Measurements from ENCODE around the gene STXBP1. TPM values are rescaled to one million over a fixed set of nuclear protein-coding genes. Genes with fewer than 3 reads are reported as not detected.
A peak's percentile ranks its signal among the peaks of the same experiment; 100 is the strongest.

STXBP1 gene
- total RNA-seq, 1 donor from 2014 or later, result 5.2 TPM

DNA sequence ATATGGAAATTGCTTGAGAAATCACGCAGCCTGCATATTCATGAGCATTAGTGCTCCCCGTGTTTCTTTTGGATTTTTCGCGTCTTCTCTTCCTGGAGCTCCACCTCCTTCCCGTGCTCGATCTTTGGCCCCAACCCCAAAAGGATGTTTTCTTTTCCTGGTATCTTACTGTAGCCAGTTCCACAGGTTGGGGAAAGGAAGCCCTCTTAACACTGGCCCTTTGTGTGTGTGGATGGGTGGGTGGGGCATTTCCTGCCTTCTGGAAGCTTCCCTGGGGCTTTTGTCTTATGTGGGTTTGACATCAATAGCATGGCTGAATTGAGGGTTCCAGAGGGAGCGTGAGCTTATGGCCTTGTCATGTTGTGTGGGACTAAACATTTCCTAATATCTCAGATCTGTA lies 21.9 kb downstream of the STXBP1 start:
- Histone ChIP-seq H3K9me3 (ENCODE audit: control insufficient read depth in 3 of 3, low read length in 3 of 3) (no peaks in the 10 kb centered on the region), H3K27ac (ENCODE audit: low read depth, low read length) (peak overlapping the region; percentile 41), H3K9ac (ENCODE audit: low read depth in 1 of 3, low read length in 3 of 3) (no peak overlapping the region), H3K27me3 (ENCODE audit: control insufficient read depth in 3 of 3, insufficient read depth in 3 of 3, low read length in 3 of 3) (no peaks in the 10 kb centered on the region), H3K4me3 (ENCODE audit: low read length in 3 of 3) (no peak overlapping the region), H3K36me3 (ENCODE audit: control insufficient read depth in 3 of 3, insufficient read depth in 3 of 3, low read length in 3 of 3) (no peaks in the 10 kb centered on the region), H3K4me1 (ENCODE audit: control insufficient read depth in 3 of 3, insufficient read depth in 3 of 3, low read length in 3 of 3) (peaks cover 9 to 15% (median 11%) of the 10 kb centered on the region in 3 donors)

DNA sequence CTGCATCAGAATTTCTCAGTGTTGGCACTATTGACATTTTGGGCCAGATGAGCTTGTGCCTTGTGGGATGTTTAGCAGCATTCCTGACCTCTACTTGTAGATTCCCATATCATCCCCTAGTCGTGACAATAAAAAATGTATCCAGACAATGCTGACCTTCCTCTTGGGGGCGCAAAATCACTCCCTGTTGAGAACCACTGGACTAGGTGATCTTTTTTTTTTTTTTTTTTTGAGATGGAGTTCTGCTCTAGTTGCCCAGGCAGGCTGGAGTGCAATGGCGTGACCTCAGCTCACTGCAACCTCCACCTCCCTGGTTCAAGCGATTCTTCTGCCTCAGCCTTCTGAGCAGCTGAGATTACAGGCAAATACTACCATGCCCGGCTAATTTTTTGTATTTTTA lies 22.6 kb downstream of the STXBP1 start:
- H3K36me3 ChIP-seq (ENCODE audit: control insufficient read depth in 3 of 3, insufficient read depth in 3 of 3, low read length in 3 of 3), result no peaks in the 10 kb centered on the region
- no peak overlapping the region for H3K4me3 ChIP-seq (ENCODE audit: low read length in 3 of 3)
- H3K4me1 ChIP-seq (ENCODE audit: control insufficient read depth in 3 of 3, insufficient read depth in 3 of 3, low read length in 3 of 3), result peaks cover 4 to 8% (median 8%) of the 10 kb centered on the region in 3 donors
- no peaks in the 10 kb centered on the region for H3K9me3 ChIP-seq (ENCODE audit: control insufficient read depth in 3 of 3, low read length in 3 of 3)
- no peak overlapping the region for H3K27ac ChIP-seq (ENCODE audit: low read depth, low read length)
- H3K9ac ChIP-seq (ENCODE audit: low read depth in 1 of 3, low read length in 3 of 3), result no peak overlapping the region
- no peaks in the 10 kb centered on the region for H3K27me3 ChIP-seq (ENCODE audit: control insufficient read depth in 3 of 3, insufficient read depth in 3 of 3, low read length in 3 of 3)

DNA sequence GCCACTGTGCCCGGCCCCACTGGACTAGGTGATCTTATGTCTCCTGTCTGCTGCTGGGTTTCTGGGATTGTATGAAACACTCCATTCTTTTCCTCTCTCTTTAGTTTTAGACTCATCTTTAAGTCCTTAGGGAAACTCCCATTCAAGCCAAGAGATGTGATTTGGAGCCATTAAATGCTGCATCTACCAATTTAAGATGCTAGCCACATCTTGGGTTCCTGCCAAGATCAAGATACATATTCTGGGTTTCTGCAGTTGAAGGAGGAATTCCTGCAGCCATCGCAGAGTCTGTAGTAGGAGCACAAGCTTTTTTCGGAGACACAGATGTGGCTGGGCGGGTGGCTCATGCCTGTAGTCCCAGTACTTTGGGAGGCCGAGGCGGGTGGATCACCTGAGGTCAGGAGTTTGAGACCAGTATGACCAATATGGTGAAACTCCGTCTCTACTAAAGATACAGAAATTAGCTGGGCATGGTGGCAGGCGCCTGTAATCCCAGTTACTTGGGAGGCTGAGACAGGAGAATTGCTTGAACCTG lies 23.2 kb downstream of the STXBP1 start:
- no peak overlapping the region for H3K9ac ChIP-seq (ENCODE audit: low read depth in 1 of 3, low read length in 3 of 3)
- peaks cover 0 to 8% (median 7%) of the 10 kb centered on the region in 3 donors for H3K4me1 ChIP-seq (ENCODE audit: control insufficient read depth in 3 of 3, insufficient read depth in 3 of 3, low read length in 3 of 3)
- H3K9me3 ChIP-seq (ENCODE audit: control insufficient read depth in 3 of 3, low read length in 3 of 3), result no peaks in the 10 kb centered on the region
- H3K27ac ChIP-seq (ENCODE audit: low read depth, low read length), result no peak overlapping the region
- H3K36me3 ChIP-seq (ENCODE audit: control insufficient read depth in 3 of 3, insufficient read depth in 3 of 3, low read length in 3 of 3), result no peaks in the 10 kb centered on the region
- no peak overlapping the region for H3K4me3 ChIP-seq (ENCODE audit: low read length in 3 of 3)
- no peaks in the 10 kb centered on the region for H3K27me3 ChIP-seq (ENCODE audit: control insufficient read depth in 3 of 3, insufficient read depth in 3 of 3, low read length in 3 of 3)

DNA sequence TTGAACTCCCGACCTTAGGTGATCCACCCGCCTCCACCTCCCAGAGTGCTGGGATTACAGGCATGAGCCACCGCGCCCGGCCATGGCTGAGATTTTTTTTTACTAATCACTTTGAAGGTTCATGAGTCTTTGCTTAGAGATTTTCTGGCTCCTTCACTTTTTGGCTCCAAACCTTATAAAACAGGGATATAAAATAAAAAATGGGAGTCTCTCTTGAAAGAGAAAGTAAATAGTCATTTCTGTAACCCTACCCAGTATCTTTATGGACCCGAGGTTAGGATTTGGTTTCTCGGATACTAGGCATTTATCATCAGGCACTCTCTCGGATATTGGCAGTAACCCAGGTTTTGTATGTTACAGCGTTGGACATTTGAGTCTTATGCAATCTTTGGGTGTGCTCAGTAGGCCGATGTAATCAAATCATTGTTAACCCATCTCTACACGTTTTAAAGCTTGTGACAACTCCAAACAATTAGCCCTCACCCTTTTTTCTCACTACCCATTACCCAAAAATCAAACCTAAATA lies 25.3 kb downstream of the STXBP1 start:
- Histone ChIP-seq H3K4me1 (ENCODE audit: control insufficient read depth in 3 of 3, insufficient read depth in 3 of 3, low read length in 3 of 3) (peaks cover 0 to 8% (median 7%) of the 10 kb centered on the region in 3 donors), H3K36me3 (ENCODE audit: control insufficient read depth in 3 of 3, insufficient read depth in 3 of 3, low read length in 3 of 3) (no peaks in the 10 kb centered on the region), H3K27ac (ENCODE audit: low read depth, low read length) (no peak overlapping the region), H3K9me3 (ENCODE audit: control insufficient read depth in 3 of 3, low read length in 3 of 3) (no peaks in the 10 kb centered on the region), H3K27me3 (ENCODE audit: control insufficient read depth in 3 of 3, insufficient read depth in 3 of 3, low read length in 3 of 3) (no peaks in the 10 kb centered on the region), H3K9ac (ENCODE audit: low read depth in 1 of 3, low read length in 3 of 3) (no peak overlapping the region), H3K4me3 (ENCODE audit: low read length in 3 of 3) (no peak overlapping the region)

DNA sequence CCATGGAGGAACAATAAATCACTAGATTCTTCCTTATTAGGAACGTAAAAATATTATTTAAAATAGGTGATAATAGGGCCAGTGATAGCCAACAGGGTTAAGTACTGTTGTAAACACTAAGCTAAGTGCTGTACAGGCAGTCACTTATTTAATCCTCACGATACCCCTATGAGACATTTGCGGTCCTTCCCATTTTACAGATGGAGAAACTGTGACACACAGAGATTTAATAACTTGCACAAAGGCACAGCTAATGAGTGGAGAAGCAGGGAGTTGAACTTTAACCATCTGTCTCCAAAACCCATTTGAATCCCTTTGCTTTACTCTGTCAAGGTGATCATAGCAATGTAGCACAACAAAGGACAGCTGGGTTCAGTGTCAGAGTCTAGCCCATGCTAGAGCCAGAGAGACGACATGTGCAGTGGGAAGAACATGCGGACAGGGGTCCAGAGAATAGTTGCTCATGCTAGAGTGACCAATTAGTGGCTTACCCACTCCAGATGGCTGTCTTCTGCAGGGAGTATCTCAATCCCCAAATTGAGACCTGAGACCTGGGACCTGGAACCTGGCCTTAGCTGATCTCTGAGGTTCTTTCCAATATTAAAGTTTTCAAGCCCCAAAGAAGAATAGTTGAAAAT lies 28.9 kb downstream of the STXBP1 start:
- H3K4me1 ChIP-seq (ENCODE audit: control insufficient read depth in 3 of 3, insufficient read depth in 3 of 3, low read length in 3 of 3), result peaks cover 2 to 15% (median 13%) of the 10 kb centered on the region in 3 donors
- no peaks in the 10 kb centered on the region for H3K27me3 ChIP-seq (ENCODE audit: control insufficient read depth in 3 of 3, insufficient read depth in 3 of 3, low read length in 3 of 3)
- no peak overlapping the region for H3K4me3 ChIP-seq (ENCODE audit: low read length in 3 of 3)
- no peak overlapping the region for H3K9ac ChIP-seq (ENCODE audit: low read depth in 1 of 3, low read length in 3 of 3)
- no peaks in the 10 kb centered on the region for H3K9me3 ChIP-seq (ENCODE audit: control insufficient read depth in 3 of 3, low read length in 3 of 3)
- H3K27ac ChIP-seq (ENCODE audit: low read depth, low read length), result no peak overlapping the region
- H3K36me3 ChIP-seq (ENCODE audit: control insufficient read depth in 3 of 3, insufficient read depth in 3 of 3, low read length in 3 of 3), result no peaks in the 10 kb centered on the region

DNA sequence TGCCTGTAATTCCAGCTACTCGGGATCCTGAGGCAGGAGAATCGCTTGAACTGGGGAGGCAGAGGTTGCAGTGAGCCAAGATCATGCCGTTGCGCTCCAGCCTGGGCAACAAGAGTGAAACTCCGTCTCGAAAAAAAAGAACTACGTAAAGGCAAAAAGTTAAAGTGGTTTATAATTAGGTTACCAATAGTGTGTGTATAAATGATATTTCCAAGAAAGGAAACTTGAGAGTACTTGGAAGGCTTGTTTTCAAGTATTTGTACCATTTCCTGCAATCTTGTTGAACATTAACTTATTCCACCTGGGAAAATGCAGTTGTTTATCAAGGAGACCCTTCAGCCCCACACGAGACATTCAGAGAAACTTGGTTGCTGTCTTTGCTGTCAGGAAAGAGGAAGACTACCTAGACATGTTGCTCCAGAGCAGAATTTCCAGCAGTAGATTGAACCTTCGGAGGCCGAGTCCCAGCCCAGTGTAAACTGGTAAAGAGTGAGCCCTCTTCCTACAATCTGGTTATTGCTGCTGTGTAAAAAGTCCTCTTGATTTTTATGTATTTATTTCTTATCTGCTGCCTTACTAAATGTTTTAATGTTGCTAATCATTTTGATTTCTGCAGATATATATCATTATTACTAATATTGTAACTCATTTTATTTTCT lies 30.1 kb downstream of the STXBP1 start:
- Histone ChIP-seq H3K27me3 (ENCODE audit: control insufficient read depth in 3 of 3, insufficient read depth in 3 of 3, low read length in 3 of 3) (no peaks in the 10 kb centered on the region), H3K9me3 (ENCODE audit: control insufficient read depth in 3 of 3, low read length in 3 of 3) (no peaks in the 10 kb centered on the region), H3K36me3 (ENCODE audit: control insufficient read depth in 3 of 3, insufficient read depth in 3 of 3, low read length in 3 of 3) (no peaks in the 10 kb centered on the region), H3K4me3 (ENCODE audit: low read length in 3 of 3) (no peak overlapping the region), H3K4me1 (ENCODE audit: control insufficient read depth in 3 of 3, insufficient read depth in 3 of 3, low read length in 3 of 3) (peaks cover 2 to 15% (median 13%) of the 10 kb centered on the region in 3 donors), H3K9ac (ENCODE audit: low read depth in 1 of 3, low read length in 3 of 3) (peak overlapping the region in 1 of 3 donors; percentile 40), H3K27ac (ENCODE audit: low read depth, low read length) (peak overlapping the region; percentile 17)

DNA sequence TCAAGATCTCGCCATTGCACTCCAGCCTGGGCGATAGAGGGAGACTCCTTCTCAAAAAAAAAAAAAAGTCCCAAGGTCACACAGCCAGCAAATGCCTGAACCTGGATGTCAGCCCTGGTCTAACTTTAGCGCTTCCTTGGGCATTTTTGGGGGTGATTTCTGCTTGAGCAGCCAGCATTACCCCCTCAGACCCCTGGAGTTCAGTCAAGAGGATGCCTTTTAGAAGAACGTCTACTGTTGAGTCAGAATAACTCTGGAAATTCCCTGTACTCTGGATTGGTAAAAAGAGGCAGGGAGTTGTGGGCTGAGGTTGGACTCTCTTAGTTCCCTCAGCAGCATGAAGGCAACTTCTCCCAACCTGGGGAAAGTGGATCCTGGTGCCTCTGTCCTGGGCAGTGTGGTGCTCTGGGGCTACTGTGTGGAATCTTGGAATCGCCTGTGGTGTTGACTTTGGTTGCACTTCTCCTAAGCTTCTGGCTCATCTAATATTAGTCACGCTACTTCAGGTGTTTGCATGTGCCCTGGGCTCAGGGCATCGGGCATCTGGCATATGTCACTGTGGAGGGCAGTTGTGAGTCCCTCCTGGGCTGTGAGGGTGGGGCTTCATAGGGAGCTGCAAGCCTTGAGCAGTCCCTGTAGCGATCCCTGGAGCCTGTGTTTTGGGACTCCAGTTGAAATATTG lies 32.2 kb downstream of the STXBP1 start:
- no peak overlapping the region for H3K4me3 ChIP-seq (ENCODE audit: low read length in 3 of 3)
- no peak overlapping the region for H3K27ac ChIP-seq (ENCODE audit: low read depth, low read length)

DNA sequence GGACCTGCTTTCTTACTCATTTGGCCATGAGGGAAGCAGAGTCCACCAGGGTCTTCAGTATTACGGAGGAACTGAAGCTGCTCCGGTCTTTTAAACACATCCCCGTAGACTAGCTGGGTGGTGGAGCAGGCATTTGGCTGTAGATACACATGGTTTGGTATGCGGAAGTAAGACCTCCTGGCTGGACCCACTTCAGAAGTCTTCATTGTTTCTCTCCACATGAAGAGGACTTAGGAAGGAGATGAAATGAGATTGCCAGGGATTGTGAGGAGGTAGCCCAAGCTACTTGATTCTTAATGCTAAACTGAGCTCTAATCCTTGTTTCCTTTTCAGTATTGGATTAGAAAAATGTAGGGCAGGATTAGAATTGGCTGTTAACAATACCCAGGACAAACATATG lies 32.9 kb downstream of the STXBP1 start:
- no peaks in the 10 kb centered on the region for H3K27me3 ChIP-seq (ENCODE audit: control insufficient read depth in 3 of 3, insufficient read depth in 3 of 3, low read length in 3 of 3)
- H3K4me3 ChIP-seq (ENCODE audit: low read length in 3 of 3), result no peak overlapping the region
- no peaks in the 10 kb centered on the region for H3K9me3 ChIP-seq (ENCODE audit: control insufficient read depth in 3 of 3, low read length in 3 of 3)
- peaks cover 0 to 13% (median 11%) of the 10 kb centered on the region in 3 donors for H3K4me1 ChIP-seq (ENCODE audit: control insufficient read depth in 3 of 3, insufficient read depth in 3 of 3, low read length in 3 of 3)
- no peak overlapping the region for H3K27ac ChIP-seq (ENCODE audit: low read depth, low read length)
- no peaks in the 10 kb centered on the region for H3K36me3 ChIP-seq (ENCODE audit: control insufficient read depth in 3 of 3, insufficient read depth in 3 of 3, low read length in 3 of 3)
- peak overlapping the region in 2 of 3 donors; percentile 8 to 16 for H3K9ac ChIP-seq (ENCODE audit: low read depth in 1 of 3, low read length in 3 of 3)

More for the DNA sequence above, 32.2 kb downstream of the STXBP1 start:
- Histone ChIP-seq H3K9me3 (ENCODE audit: control insufficient read depth in 3 of 3, low read length in 3 of 3) (no peaks in the 10 kb centered on the region), H3K4me1 (ENCODE audit: control insufficient read depth in 3 of 3, insufficient read depth in 3 of 3, low read length in 3 of 3) (peaks cover 0 to 13% (median 11%) of the 10 kb centered on the region in 3 donors), H3K27me3 (ENCODE audit: control insufficient read depth in 3 of 3, insufficient read depth in 3 of 3, low read length in 3 of 3) (no peaks in the 10 kb centered on the region), H3K36me3 (ENCODE audit: control insufficient read depth in 3 of 3, insufficient read depth in 3 of 3, low read length in 3 of 3) (no peaks in the 10 kb centered on the region), H3K9ac (ENCODE audit: low read depth in 1 of 3, low read length in 3 of 3) (no peak overlapping the region)

DNA sequence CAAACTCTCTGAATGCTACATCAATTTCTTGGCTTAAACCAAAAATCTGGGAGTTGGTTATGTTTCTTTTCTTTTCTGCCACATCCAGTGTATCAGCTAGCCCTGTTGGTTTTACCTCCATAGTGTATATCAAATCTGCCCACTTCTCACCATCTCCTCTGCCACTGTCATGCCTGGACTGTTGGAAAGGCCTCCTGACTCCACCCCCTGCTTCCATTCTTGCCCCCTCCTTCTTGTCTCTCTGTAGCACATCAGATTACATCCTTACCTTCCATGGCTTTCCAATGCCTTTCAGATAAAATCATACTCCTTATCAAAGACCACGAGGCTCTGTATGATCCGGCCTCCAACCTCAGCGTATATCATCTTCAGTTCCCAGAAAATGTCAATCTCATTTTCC lies 35.4 kb downstream of the STXBP1 start:
- Histone ChIP-seq H3K36me3 (ENCODE audit: control insufficient read depth in 3 of 3, insufficient read depth in 3 of 3, low read length in 3 of 3) (peaks cover 0 to 6% (median 5%) of the 10 kb centered on the region in 3 donors), H3K4me3 (ENCODE audit: low read length in 3 of 3) (no peak overlapping the region), H3K4me1 (ENCODE audit: control insufficient read depth in 3 of 3, insufficient read depth in 3 of 3, low read length in 3 of 3) (peaks cover 0 to 13% (median 11%) of the 10 kb centered on the region in 3 donors), H3K27me3 (ENCODE audit: control insufficient read depth in 3 of 3, insufficient read depth in 3 of 3, low read length in 3 of 3) (no peaks in the 10 kb centered on the region), H3K9me3 (ENCODE audit: control insufficient read depth in 3 of 3, low read length in 3 of 3) (no peaks in the 10 kb centered on the region), H3K9ac (ENCODE audit: low read depth in 1 of 3, low read length in 3 of 3) (no peak overlapping the region), H3K27ac (ENCODE audit: low read depth, low read length) (no peak overlapping the region)

Data from skeletal muscle tissue (tissue), 4 donors.